HG02938 (cell line): ENCODE results near the gene NRIP2.

Experiments used
- ATAC-seq: cut with Tn5 transposase; IDR thresholded peaks from one replicate; pipeline ENCODE4 v1.9.1; 2021; ENCODE audit warnings: mild to moderate bottlenecking, moderate library complexity; ENCODE audit not compliant: unreplicated experiment

The NRIP2 gene

DNA sequence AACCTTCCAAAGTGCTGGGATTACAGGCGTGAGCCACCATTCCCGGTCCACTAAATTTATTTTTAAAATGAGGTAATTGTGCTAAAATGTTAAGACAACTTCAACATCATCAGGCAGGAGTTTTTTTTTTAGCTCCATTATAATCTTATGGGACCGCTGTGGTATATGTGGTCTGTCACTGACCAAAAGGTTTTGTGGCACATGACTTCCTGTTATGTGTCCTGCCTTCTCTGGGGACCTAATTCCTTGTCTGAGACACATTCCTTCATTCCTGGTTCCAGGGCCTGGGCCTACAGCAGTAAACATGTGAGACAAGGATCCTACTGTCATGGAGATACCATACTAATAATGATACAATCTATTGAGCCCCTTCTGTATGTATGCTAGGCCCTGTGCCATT is 17.1 kb upstream of the NRIP2 start:
- no peak for ATAC-seq

DNA sequence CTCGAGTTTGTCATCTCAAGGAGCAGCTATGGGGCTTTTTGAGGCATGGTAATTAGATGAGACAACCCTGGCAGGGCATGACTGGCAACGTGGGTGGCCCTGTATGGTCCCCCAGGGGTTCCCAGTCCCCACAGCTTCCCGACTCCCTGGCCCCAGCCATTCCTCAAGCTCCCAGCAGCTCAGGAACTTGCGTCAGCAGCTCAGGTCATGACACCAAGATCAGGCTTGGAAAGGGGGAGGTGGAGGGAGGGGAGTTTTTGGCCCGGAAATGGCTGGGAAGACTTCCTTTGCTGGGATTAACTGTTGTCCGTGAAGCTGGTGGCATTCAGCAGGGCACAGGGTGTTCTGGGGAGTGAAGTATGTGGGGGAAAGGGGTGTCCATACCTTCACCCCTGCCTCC is 10.4 kb upstream of the NRIP2 start:
- no peak for ATAC-seq

DNA sequence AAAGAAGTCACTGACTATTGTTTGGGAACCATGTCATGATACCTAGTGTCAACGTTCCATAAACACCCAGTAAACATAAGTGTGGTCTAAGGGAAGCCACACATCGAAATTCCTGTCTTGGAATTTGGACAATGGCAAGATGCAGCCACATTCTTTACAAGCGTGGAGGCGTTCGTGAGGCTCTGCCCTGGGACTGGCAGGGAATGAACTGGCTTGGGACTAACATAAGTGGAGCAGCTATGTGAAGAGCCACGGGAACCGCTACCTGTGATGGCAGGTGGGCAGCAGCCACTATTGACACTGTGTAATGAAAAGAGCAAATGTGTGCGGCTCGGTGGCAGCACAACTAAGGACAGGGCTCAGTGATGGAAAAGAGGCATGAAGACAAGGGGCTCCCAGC is 10.0 kb upstream of the NRIP2 start:
- no peak for ATAC-seq

DNA sequence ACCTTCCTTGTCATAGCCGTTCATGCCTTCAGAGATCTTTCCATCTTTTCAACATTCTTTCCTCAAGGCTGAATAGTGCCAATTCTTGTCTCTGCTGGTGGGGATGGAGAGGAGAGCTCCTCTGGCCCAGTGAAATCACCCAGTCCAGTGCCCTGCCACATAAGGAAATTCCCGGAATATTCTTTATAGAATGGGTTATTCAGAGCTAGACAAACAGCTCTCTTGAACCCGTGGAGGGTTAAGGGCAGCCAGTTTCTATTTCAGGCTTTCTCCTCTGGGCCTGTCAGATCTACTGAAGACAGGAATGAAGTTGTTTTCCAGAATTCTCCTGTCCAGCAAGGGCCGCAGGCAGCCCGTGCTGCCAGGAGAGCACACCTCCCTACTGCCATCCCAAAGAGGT is 8.1 kb upstream of the NRIP2 start:
- ATAC-seq, result no peak

DNA sequence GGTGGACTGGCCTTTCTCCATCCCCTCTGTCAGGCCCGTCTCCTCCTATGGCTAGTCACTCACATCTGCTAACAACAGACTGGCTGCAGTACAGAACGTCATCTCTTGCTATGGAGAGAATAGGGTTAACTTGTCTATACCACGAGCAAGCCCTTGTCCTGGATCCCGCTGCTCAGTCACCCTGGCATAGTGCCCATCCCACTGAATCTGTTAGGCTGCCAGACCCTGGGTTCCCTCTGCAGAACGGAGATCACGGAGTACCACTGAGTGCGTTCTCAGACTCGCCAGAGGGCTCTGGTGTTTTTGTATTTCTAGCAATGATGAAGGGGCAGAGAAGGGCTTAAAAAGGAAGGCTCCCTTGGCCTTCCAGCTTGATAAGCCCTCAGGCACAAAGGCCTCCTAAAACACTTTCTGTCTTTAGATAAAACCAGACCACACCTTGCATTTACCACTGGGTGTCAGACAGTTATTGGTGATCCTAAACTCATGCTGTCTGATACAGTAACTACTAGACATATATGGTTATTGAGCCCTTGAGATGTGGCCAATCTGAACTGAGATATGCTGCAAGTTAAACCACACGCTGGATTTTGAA is 6.3 kb upstream of the NRIP2 start:
- no peak for ATAC-seq

DNA sequence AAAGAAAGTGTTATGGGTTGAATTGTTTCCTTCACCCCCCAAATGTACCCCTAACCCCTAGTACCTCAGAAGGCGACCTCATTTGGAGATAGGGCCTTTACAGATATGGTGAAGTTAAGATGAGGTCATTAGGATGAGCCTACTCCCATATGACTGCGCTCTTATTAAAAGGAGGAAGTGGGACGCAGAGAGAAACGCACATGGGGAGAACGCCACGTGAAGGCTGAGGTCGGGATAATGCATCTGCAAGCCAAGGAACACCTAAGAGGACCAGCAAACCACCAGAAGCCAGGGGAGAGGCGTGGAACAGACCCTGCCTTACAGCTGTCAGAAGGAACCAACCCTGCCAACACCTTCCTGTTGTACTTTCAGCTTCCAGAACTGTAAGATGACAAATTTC is 1.7 kb upstream of the NRIP2 start:
- no peak for ATAC-seq

DNA sequence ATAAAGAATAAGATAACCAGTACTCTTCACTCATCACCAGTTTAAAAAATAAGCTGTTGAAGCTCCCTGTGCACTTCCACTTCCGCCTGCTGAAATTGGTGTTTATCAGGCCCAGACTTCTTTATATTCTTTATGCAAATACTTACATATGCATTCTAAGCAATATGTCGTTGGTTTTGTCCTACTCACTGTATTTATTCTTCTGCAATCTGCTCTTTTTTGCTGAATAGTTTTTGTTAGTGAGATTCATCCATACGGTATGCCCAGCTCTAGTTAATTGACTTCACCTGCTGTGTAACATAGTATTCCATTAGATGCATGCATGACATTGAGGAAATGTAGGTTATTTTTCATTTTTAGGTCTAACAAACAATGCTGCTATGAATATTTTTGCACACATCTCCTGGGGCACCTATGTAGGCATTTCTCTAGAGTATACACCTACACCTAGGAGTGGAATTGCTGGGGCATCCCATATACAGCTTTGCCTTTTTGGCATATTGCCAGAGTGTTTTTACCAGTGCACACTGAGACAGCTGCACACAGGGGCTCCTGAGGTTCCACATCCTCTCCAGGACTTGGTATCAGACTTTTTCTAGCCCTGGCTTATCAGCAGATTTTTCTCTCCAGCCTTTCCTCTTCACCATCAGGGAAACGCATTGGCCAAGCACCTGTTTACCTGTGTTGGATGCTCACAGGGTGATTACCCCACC is 1.0 kb upstream of the NRIP2 start:
- ATAC-seq, result no peak

DNA sequence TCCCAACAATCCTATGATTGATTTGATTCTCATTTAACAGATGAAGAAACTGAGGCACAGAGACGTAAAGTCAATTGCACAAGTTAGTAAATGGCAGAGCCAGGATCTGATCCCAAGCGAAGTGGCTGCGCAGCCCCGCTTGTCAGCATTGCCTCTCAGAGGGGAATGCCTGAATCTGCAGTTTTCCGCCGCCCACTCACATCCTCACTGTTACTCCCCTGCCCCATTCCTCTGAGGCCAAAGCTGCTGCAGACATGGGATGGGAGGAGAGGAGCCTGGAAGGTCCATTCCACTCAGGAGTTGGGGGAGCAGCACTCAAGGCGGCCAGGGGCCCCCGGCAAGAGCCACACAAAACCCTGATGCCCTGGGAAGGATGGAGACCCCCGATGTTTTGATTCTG is 1.0 kb downstream of the NRIP2 start:
- ATAC-seq, result no peak

DNA sequence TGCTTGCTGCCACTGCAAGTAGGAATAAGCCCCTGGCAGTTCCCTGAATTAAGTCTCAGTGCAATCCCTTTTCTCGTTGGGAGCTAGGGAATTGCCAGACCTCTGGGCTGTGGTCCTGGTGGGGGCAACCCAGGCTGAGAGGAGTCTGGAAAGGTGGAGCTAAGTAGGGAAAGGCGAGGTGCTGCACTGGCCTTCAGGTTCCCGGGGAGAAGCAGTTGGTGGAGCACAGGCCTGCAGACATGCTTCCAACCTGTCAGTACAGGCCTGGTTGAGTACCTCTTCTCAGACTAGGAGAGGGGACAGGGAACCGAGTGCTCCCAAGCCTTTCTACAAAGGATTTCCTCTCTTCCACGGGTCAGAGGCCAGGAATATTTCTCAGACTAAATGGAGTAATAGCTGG is 1.5 kb downstream of the NRIP2 start:
- no peak for ATAC-seq

DNA sequence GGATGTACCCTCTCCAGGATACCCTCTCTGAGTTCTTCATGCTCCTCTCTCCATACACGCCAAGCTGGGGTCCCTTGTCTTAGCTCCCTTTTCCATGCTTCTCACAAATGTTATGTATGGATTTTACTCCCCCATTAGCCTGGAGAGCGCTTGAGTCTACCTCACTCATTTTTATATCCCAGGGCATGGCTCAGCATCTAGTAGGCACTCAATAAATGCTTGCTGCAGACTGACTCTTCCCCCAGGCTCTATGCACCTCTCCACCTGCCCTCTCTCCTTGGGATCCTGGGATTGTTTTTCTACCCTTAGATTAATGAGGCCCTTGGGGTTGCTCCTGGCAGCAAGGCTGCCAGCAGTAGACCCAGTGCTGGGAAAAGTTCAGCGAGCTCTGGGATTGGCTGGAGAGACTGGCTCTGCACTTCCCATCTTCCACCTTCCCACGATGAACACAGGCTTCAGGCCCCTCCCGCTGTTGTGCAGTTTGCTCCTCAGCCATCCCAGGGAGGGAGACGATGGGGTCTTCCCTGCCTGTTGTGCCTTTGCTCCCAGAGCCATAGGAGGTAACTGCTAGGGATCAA is 2.2 kb downstream of the NRIP2 start:
- ATAC-seq, result no peak

DNA sequence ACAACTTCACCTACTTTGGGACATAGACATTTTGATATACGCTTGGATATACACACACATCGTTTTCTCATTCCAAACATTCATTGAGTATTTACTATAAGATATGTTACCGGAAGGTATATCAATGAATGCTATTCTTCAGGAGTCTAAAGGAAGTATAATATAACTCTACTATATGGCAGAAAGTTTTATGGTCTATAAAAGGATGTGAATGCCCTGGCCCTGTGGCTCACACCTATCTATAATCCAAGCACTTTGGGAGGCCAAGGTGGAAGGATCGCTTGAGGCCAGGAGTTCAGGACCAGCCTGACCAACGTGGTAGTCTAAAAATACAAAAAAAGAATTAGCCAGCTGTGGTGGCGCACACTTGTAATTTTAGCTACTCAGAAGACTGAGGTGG is 5.6 kb downstream of the NRIP2 start:
- no peak for ATAC-seq

DNA sequence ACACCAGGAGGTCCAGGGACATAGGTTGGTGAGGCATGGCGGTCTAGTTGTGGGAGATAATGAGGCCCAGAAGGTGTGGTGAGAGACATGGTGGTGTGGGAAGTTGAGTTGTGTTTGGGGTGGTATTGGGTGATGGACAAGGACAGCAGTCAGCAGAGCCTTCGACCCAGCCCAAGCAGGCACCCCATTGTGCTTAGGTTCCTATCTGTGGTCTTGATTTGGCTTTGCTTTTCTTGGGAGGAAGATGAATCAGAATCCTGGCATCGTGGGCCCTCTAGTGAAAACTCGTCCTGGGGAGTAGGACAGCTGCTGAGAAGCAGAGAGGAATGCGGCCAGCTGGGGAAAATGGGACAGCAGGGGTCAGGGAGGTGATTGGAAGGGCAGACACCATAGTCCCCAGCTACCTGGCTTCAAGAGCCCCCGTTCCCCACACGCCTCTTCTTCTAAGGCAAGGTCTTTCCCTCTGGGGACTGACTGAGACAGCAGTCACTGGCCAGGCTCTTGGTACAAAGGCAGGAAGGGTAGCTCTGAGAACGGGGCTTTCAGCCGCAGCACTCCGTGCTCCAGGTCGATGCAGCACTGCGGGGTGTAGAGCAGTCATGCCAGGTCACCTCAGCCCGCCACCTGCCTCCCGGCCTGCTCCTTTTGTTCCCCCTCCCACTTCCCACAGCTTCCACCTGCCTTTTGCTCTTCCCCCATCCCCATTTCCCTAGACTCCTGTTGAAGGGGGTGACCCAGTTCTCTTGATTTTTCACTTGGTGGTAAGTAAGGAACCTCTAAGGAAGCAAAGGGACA is 7.9 kb downstream of the NRIP2 start:
- no peak for ATAC-seq

DNA sequence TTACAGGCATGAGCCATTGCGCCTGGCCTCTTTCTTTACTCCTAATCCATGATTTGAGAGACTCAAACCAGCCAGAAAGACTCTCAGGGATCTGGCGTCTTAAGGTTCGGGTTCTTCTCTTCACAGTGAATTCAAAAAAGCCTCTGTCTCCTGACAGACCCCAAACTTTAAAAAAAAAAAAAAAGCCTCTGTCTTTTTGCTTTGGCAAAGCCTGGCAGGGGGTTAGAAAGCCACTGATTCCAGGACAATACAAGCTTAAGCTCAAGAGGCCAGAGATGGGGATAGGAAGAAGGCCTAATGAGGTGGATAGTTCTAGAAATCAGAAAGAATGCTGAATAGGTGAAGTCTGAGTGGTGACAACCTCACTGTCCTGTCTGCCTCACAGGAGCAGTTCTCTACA is 8.8 kb downstream of the NRIP2 start:
- ATAC-seq, result no peak

DNA sequence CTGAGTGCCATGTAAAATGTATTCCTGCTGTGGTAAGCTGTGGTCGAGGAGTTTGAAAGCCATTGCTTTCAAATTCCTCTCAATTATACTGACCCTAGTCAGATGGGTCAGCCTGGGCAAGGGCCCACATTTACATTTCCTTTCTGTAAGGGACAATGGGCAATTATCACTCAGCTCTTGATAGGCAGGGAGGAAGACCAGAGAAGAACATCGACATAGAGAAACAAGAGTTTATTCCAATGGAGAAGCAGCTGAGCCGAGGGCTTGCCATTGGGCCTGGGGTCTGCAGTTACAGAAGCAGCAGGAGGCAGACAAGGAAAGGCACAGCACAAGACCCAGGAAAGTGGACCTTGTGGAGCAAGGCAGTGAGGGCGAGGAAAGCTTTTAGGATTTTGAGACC is 9.7 kb downstream of the NRIP2 start:
- ATAC-seq, result no peak

DNA sequence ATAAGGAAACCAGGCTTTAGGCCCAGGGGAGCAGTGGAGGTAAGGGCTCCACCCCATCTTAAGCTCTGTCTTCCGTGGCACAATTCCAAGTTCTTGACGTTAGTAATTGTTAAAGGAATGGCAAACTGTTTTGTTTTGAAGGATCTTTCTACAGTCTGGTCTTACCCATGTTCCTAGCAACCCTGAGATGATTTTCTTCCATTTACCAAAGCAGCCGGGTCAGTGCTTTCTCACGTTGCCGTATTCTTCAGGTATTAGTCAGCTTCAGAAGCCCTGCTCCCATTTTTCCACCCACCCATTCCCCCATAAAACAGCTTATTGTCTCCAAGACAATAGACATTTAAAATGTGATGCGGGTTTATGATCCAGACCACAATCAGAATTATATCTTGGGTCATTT is 10.3 kb downstream of the NRIP2 start:
- no peak for ATAC-seq

DNA sequence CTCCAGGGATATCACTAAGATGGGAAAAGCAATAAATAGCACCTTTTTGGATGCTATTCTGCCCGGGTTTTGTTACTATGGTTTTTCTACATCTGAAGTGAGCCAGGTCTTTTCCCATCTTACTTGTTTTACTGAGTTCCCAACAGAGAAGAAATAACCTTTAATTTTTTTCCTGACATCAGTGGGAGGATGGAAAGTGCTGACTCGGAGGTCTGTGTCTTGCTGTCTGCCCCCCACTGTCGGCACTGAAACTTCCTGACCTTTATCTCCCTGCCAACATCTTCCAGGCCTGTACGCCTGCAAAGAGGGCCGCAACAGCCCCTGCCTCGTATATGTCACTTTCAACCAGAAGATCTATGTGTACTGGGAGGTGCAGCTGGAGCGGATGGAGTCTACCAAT is 11.4 kb downstream of the NRIP2 start:
- ATAC-seq, result no peak

DNA sequence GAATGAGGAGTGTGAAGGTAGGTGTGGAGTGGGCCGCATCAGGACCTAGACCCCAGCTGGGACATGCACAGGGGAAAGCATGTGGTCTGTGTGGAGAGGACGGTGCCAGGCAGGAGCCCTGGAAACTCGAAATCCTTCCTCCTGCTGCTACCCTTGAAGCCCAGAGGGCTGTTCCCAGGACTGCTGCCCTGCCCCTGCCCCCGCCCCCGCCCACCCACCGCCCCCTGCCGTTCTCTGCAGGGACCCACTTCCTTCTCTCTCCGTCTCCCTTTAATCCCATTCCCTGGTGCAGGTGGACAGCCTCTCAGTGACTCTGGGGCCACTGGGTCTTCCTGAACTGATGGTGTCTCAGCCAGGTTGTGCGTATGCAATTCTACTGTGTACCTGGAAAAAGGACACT is 14.4 kb downstream of the NRIP2 start:
- ATAC-seq, result no peak

DNA sequence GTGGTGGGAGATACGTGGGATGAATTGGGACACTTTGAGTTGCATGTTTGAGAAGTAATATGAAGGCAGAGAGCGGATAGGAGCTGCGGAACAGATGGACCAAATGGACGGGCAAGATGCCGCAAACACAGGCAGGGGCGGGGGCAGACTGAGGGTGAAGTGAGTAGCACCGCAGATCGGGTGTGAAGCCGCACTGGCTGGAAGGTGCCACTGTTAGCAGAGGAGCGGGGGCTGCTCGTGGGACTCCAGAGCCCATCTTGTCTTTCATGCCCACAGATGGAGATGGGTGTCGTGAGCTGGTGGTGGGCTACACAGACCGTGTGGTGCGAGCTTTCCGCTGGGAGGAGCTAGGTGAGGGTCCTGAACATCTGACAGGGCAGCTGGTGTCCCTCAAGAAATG is 15.0 kb downstream of the NRIP2 start:
- no peak for ATAC-seq

DNA sequence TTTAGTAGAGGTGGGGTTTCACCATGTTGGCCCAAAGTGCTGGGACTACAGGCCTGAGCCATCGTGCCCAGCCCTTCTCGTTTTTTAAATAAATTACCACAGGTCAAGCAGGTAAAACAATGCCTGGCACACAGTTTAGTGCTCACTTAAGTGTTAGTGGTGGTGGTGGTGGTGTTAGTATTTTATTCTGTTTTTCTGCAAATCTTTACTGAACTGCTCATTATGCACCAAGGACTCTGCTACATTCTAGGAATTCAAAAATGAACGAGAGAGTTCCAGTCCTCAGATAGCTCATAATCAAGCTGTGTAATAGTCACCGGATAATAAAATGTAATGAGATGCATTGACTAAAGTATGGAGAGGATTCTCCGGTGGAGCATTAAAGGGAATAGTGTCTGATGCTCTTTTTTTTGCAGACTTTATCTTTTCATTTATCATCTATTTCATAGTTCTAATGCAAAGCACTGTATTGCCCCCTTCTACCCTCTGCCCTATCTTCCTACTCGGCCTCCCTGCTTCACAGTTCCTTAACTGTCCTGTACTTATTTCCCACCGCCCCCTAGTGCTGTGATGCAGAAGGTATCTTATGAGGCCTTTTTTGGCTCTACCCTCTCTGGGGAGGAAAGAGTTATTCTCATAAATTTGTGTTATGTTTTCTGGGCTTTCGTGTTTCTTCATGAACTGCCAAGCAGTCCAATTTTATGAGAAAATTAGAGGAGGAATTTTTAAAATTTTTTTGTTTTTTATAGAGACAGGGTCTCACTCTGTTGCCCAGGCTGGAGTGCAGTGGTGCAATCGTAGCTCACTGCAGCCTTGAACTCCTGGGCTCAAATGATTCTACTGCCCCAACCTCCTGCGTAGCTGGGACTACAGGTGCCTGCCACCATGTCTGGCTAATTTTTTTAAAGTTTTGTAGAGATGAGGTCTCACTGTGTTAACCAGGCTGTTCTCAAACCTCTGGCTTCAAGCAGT is 21.3 kb downstream of the NRIP2 start:
- no peak for ATAC-seq

DNA sequence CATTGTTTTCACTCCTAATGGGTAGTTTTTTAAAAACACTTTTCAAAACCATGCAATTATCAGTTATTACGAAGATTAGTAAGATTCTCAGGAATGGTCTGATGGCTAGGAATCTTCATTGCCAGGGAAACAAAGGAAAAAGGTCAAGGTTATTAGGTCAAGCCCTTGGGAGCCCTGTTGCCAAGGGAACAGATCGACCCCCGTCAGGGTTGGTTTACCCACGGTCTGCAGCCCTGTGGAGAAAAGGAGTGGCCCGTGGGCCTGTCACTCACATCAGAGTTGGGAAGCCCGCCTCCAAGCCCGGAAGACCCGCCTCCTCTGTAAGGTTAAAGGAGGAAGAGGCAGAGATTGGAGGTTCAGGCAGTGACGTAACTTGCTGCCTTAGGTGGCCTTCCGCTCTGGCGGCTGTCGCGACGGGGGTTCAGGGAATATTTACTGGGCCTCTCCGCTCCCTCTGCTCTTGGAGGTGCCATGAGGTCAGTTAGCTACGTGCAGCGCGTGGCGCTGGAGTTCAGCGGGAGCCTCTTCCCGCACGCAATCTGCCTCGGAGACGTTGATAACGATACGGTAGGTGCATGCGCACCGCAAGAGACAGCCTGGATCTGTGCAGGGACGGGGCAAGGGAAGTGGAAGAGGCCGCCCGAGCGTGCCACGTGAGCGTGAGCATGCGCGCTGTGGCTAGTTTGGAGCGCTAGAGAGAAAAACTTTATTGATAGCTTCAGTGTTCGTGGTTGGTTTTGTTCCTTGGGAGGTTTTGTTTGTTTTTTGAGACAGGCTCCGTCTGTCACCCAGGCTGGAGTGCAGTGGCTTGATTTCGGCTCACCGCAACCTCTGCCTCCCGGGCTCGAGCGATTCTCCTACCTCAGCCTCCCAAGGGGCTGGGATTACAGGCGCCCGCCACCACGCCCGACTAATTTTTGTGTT is 22.3 kb downstream of the NRIP2 start, which contains the start of gene ITFG2:
Gene ITFG2 (plus strand): TSS at position 379 of the 924 bp plus-strand sequence. CDS start 93 bp downstream, at position 472.
- peak; percentile 97 for ATAC-seq
